Thyroid gland (tissue), 4 donors: ENCODE measurements around the gene MDH1B.

ENCODE experiments used
- CTCF ChIP-seq, 6 experiments: fragments of 200-600 bp in 3 of 6; fragments of 450-650 bp in 3 of 6; sonication (generic) in 3 of 6; IDR thresholded peaks; one replicate each; pipeline ENCODE4 v1.5.1; 2016 to 2019; ENCODE audit warnings: antibody characterized with exemption in 6 of 6, mild to moderate bottlenecking in 2 of 6, inconsistent platforms in 1 of 6, moderate library complexity in 1 of 6
- POLR2A ChIP-seq, 2 donors: fragments of 450-650 bp; IDR thresholded peaks; one replicate each; pipeline ENCODE4 v1.6.1; 2017; ENCODE audit warnings: antibody characterized with exemption in 2 of 2, mild to moderate bottlenecking in 2 of 2, moderate library complexity in 1 of 2

GRCh38 chr2:206692971-206693370 lies 72.2 kb downstream of the MDH1B start:
- no peak for TF ChIP-seq POLR2A (IDR thresholded peaks at IDR 0.05)
- no peak for TF ChIP-seq CTCF (IDR thresholded peaks at IDR 0.05)
